SK-N-SH (cell line): ENCODE data around the gene TLL2. TPM values are rescaled to one million over a fixed set of nuclear protein-coding genes. Genes with fewer than 3 reads are reported as not detected.

Experiments used
- CTCF ChIA-PET: fragments of 300-600, 350-600 bp; formaldehyde crosslinking; extraction: SDS; loops from one replicate; lab custom pipeline; 2021; lab: Yijun Ruan, JAX
- POLR2A ChIA-PET: fragments of 350-600 bp; sonication (Branson Sonifier 250); formaldehyde crosslinking; extraction: SDS; loops from one replicate; lab custom pipeline; 2020; ENCODE audit warnings: antibody characterized with exemption, inconsistent platforms; lab: Yijun Ruan, JAX
- DNase-seq: peaks from one replicate; pipeline ENCODE4 v3.0.0; 2012
- H2AFZ ChIP-seq: fragments of 200-600 bp; sonication (generic); 2 replicates; pipeline ENCODE4 v1.8.1; 2016; ENCODE audit warnings: antibody characterized with exemption, mild to moderate bottlenecking, low read depth
- H3F3A ChIP-seq: fragments of 200-600 bp; sonication (generic); replicated peaks from 2 replicates; pipeline ENCODE3; 2016; ENCODE audit warnings: antibody characterized with exemption, mild to moderate bottlenecking; ENCODE audit not compliant: insufficient read depth
- H3K27ac ChIP-seq, 2 experiments: fragments of 200-500 bp in 1 of 2; fragments of 200-600 bp in 1 of 2; sonication (Bioruptor generic) in 1 of 2; sonication (generic), shearing (Covaris generic) in 1 of 2; 2 replicates each; pipeline versions ENCODE4 v1.5.1 to v1.6.1; 2014 to 2016; ENCODE audit warnings: low read depth in 2 of 2, inconsistent platforms in 1 of 2, low read length in 1 of 2, mild to moderate bottlenecking in 1 of 2, mixed read lengths in 1 of 2
- H3K27me3 ChIP-seq: fragments of 200-600 bp; sonication (generic), shearing (Covaris generic); 2 replicates; pipeline ENCODE4 v1.6.1; 2016; ENCODE audit warnings: mixed run types; ENCODE audit not compliant: insufficient read depth
- H3K36me3 ChIP-seq, 2 experiments: fragments of 200-500 bp in 1 of 2; fragments of 200-600 bp in 1 of 2; sonication (Bioruptor generic) in 1 of 2; sonication (generic) in 1 of 2; replicated peaks in 1 of 2; 2 replicates each; pipeline versions ENCODE3 to v1.5.1; 2014 to 2016; ENCODE audit warnings: low read length in 1 of 2, mild to moderate bottlenecking in 1 of 2; ENCODE audit not compliant: insufficient read depth in 2 of 2, control insufficient read depth in 1 of 2
- H3K4me1 ChIP-seq, 2 experiments: fragments of 200-500 bp in 1 of 2; fragments of 200-600 bp in 1 of 2; sonication (Bioruptor generic) in 1 of 2; sonication (generic), shearing (Covaris generic) in 1 of 2; 2 replicates each; pipeline versions ENCODE4 v1.5.1 to v1.6.1; 2014 to 2016; ENCODE audit warnings: low read depth in 1 of 2, low read length in 1 of 2, mixed run types in 1 of 2; ENCODE audit not compliant: insufficient read depth in 2 of 2, control insufficient read depth in 1 of 2
- H3K4me2 ChIP-seq: fragments of 200-600 bp; sonication (generic), shearing (Covaris generic); 2 replicates; pipeline ENCODE4 v1.6.1; 2017; ENCODE audit warnings: mixed run types
- H3K4me3 ChIP-seq, 2 experiments: fragments of 200-500 bp in 1 of 2; fragments of 200-600 bp in 1 of 2; sonication (Bioruptor generic) in 1 of 2; sonication (generic), shearing (Covaris generic) in 1 of 2; 2 replicates each; pipeline versions ENCODE4 v1.5.1 to v1.8.1; 2014 to 2016; ENCODE audit warnings: low read depth in 2 of 2, inconsistent platforms in 1 of 2, low read length in 1 of 2, mild to moderate bottlenecking in 1 of 2, mixed read lengths in 1 of 2, moderate library complexity in 1 of 2
- H3K79me2 ChIP-seq: fragments of 200-600 bp; sonication (generic); 2 replicates; pipeline ENCODE4 v1.8.1; 2017; ENCODE audit warnings: mild to moderate bottlenecking; ENCODE audit not compliant: insufficient read depth
- H3K9ac ChIP-seq: fragments of 200-600 bp; sonication (generic); 2 replicates; pipeline ENCODE4 v1.6.1; 2017; ENCODE audit warnings: mixed run types
- H3K9me2 ChIP-seq: fragments of 200-600 bp; sonication (generic); 2 replicates; pipeline ENCODE4 v1.6.1; 2017; ENCODE audit warnings: mixed run types
- H3K9me3 ChIP-seq: fragments of 200-600 bp; sonication (generic); 2 replicates; pipeline ENCODE4 v1.6.1; 2017; ENCODE audit warnings: mixed run types, mild to moderate bottlenecking, moderate library complexity
- H4K20me1 ChIP-seq: fragments of 200-600 bp; sonication (generic); 2 replicates; pipeline ENCODE4 v1.6.1; 2017; ENCODE audit warnings: mild to moderate bottlenecking, mixed run types; ENCODE audit not compliant: insufficient read depth
- EZH2phosphoT487 ChIP-seq: fragments of 200-600 bp; sonication (generic); IDR thresholded peaks from 2 replicates; pipeline ENCODE4 v1.6.1; 2017; ENCODE audit warnings: low read depth, mixed run types, mild to moderate bottlenecking, antibody characterized with exemption, moderate library complexity, borderline replicate concordance
- FOSL2 ChIP-seq: IDR thresholded peaks from 2 replicates; pipeline ENCODE4 v1.4.0; 2012; ENCODE audit warnings: low read depth, mild to moderate bottlenecking, moderate library complexity, borderline replicate concordance
- FOXM1 ChIP-seq: IDR thresholded peaks from 2 replicates; pipeline ENCODE4 v1.4.0; 2012; ENCODE audit warnings: low read depth, mild to moderate bottlenecking
- GABPA ChIP-seq: IDR thresholded peaks from 2 replicates; pipeline ENCODE4 v1.4.0; 2012; ENCODE audit warnings: low read depth, mild to moderate bottlenecking
- GATA2 ChIP-seq: sonication (generic); formaldehyde crosslinking; IDR thresholded peaks from 2 replicates; pipeline ENCODE4 v1.5.0; 2020; ENCODE audit warnings: mild to moderate bottlenecking, missing genetic modification reagents
- MEF2A ChIP-seq: IDR thresholded peaks from 2 replicates; pipeline ENCODE4 v1.4.0; 2012; ENCODE audit warnings: low read depth, borderline replicate concordance
- NFIC ChIP-seq: IDR thresholded peaks from 2 replicates; pipeline ENCODE4 v1.4.0; 2012; ENCODE audit warnings: borderline replicate concordance
- NRF1 ChIP-seq: IDR thresholded peaks from 2 replicates; pipeline ENCODE4 v1.6.1; 2012; ENCODE audit warnings: low read depth, mild to moderate bottlenecking, low read length
- POLR2AphosphoS5 ChIP-seq: IDR thresholded peaks from 2 replicates; pipeline ENCODE4 v1.6.1; 2012; ENCODE audit warnings: low read depth, low read length
- RCOR1 ChIP-seq: fragments of 150-350 bp; IDR thresholded peaks from 2 replicates; pipeline ENCODE4 v1.6.1; 2017; ENCODE audit warnings: antibody characterized with exemption, low read length
- RFX5 ChIP-seq: IDR thresholded peaks from 2 replicates; pipeline ENCODE4 v1.6.1; 2012; ENCODE audit warnings: mild to moderate bottlenecking, improper control_type of control experiment, low read length
- RXRA ChIP-seq: IDR thresholded peaks from 2 replicates; pipeline ENCODE4 v1.4.0; 2012; ENCODE audit warnings: low read depth, mild to moderate bottlenecking, borderline replicate concordance
- SIN3A ChIP-seq: IDR thresholded peaks from 2 replicates; pipeline ENCODE4 v1.6.1; 2012; ENCODE audit warnings: low read depth, mild to moderate bottlenecking, low read length, moderate library complexity, borderline replicate concordance
- WGBS: methylation state at CpG from one replicate; pipeline ENCODE4 v1.1.6; 2017; ENCODE audit warnings: low lambda C conversion rate; 5-methylcytosine and 5-hydroxymethylcytosine counted together
- polyA plus RNA-seq, 3 experiments: library from polyadenylated mRNA; depleted of rRNA; stranded (reverse); fragments of >200 nt; gene quantifications; 2 replicates each; pipeline ENCODE4 v1.2.3, GENCODE V29; 2012
- TF ChIP-seq, protein P1 (sequence below): IDR thresholded peaks from 2 replicates; pipeline ENCODE4 v1.6.1; 2012; ENCODE audit warnings: mild to moderate bottlenecking, low read depth, low read length, moderate library complexity
- TF ChIP-seq, protein P2 (sequence below): fragments of 200-600 bp; sonication (generic); IDR thresholded peaks from 2 replicates; pipeline ENCODE4 v1.6.1; 2017; ENCODE audit warnings: antibody characterized with exemption, mild to moderate bottlenecking, moderate library complexity
- TF ChIP-seq, protein P3 (sequence below): IDR thresholded peaks from 2 replicates; pipeline ENCODE4 v1.4.0; 2012; ENCODE audit warnings: low read depth

Gene TLL2
- polyA plus RNA-seq, 1 of the 3 experiments (the other 2 are of a cell fraction): 0.36 TPM

DNA sequence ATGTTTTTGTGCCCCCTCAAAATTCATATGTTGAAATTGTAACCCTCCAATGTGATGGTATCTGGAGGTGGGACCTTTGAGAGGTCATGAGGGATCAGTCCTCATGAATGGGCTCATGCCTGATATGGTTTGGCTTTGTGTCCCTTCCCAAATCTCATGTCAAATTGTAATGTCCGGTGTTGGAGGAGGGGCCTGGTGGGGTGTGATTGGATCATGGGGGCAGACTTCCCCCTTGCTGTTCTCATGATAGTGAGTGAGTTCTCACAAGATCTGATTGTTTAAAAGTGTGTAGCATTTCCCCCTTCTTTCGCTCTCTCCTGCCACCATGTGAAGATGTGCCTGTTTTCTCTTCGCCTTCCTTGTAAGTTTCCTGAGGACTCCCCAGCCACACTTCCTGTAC is 53.4 kb downstream of the TLL2 start:
- no peaks in the 10 kb centered on the region for H3K36me3 ChIP-seq
- no peaks in the 10 kb centered on the region; a peak in 1 of 4 replicates for H3K4me1 ChIP-seq
- H3K9me2 ChIP-seq: no peaks in the 10 kb centered on the region
- no peak for DNase-seq
- no peaks in the 10 kb centered on the region for H4K20me1 ChIP-seq
- no peaks in the 10 kb centered on the region for H3F3A ChIP-seq
- no peak overlapping the region for H3K4me3 ChIP-seq
- ChIA-PET POLR2A (no interaction called here), CTCF (interaction anchor here (0.6 to 1.3 kb wide), 2 partner anchors 65 to 1030 kb away, joined by 3 read pairs; no protein-coding TSS in a partner anchor)
- no peaks in the 10 kb centered on the region for H3K79me2 ChIP-seq
- H3K9ac ChIP-seq: no peak overlapping the region
- no peaks in the 10 kb centered on the region for H3K27me3 ChIP-seq
- H3K9me3 ChIP-seq: no peaks in the 10 kb centered on the region
- no peak overlapping the region for H3K4me2 ChIP-seq
- 89% methylated on average over 3 of the region's 3 CpGs for whole genome bisulfite sequencing
- H3K27ac ChIP-seq: no peak overlapping the region
- H2AFZ ChIP-seq: no peak overlapping the region
- no peak for TF ChIP-seq NRF1
- TF ChIP-seq, protein P1, sequence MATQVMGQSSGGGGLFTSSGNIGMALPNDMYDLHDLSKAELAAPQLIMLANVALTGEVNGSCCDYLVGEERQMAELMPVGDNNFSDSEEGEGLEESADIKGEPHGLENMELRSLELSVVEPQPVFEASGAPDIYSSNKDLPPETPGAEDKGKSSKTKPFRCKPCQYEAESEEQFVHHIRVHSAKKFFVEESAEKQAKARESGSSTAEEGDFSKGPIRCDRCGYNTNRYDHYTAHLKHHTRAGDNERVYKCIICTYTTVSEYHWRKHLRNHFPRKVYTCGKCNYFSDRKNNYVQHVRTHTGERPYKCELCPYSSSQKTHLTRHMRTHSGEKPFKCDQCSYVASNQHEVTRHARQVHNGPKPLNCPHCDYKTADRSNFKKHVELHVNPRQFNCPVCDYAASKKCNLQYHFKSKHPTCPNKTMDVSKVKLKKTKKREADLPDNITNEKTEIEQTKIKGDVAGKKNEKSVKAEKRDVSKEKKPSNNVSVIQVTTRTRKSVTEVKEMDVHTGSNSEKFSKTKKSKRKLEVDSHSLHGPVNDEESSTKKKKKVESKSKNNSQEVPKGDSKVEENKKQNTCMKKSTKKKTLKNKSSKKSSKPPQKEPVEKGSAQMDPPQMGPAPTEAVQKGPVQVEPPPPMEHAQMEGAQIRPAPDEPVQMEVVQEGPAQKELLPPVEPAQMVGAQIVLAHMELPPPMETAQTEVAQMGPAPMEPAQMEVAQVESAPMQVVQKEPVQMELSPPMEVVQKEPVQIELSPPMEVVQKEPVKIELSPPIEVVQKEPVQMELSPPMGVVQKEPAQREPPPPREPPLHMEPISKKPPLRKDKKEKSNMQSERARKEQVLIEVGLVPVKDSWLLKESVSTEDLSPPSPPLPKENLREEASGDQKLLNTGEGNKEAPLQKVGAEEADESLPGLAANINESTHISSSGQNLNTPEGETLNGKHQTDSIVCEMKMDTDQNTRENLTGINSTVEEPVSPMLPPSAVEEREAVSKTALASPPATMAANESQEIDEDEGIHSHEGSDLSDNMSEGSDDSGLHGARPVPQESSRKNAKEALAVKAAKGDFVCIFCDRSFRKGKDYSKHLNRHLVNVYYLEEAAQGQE: no peak
- no peak for TF ChIP-seq RCOR1
- TF ChIP-seq MEF2A: no peak
- no peak for TF ChIP-seq FOXM1
- TF ChIP-seq, protein P2, sequence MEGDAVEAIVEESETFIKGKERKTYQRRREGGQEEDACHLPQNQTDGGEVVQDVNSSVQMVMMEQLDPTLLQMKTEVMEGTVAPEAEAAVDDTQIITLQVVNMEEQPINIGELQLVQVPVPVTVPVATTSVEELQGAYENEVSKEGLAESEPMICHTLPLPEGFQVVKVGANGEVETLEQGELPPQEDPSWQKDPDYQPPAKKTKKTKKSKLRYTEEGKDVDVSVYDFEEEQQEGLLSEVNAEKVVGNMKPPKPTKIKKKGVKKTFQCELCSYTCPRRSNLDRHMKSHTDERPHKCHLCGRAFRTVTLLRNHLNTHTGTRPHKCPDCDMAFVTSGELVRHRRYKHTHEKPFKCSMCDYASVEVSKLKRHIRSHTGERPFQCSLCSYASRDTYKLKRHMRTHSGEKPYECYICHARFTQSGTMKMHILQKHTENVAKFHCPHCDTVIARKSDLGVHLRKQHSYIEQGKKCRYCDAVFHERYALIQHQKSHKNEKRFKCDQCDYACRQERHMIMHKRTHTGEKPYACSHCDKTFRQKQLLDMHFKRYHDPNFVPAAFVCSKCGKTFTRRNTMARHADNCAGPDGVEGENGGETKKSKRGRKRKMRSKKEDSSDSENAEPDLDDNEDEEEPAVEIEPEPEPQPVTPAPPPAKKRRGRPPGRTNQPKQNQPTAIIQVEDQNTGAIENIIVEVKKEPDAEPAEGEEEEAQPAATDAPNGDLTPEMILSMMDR: no peak
- TF ChIP-seq NFIC: no peak
- TF ChIP-seq EZH2phosphoT487: no peak
- TF ChIP-seq POLR2AphosphoS5: no peak
- TF ChIP-seq GABPA: no peak
- TF ChIP-seq RFX5: no peak
- TF ChIP-seq RXRA: no peak
- TF ChIP-seq SIN3A: no peak
- TF ChIP-seq GATA2: no peak
- TF ChIP-seq, protein P3, sequence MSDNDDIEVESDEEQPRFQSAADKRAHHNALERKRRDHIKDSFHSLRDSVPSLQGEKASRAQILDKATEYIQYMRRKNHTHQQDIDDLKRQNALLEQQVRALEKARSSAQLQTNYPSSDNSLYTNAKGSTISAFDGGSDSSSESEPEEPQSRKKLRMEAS: no peak
- no peak for TF ChIP-seq FOSL2
